Activated CD4-positive, alpha-beta T cell treated with anti-CD3 and anti-CD28 coated beads, Interleukin-10, Interleukin-2, amounts not matched to agents 100 ng/mL and 50 ng/mL, durations not matched to agents 16 hours and 8 hours (primary cell): ENCODE measurements around the gene DHFR2.
"Not testable (repeated sequence)": the region's sequence is repeated elsewhere in the genome, so short reads cannot be mapped to it uniquely, and the experiment has no call there.

Source experiments
- DNase-seq: peaks from one replicate; pipeline ENCODE4 v3.0.0-alpha.2; 2020

DHFR2 gene

GRCh38 chr3:94065122-94065521 lies 2.4 kb upstream of the DHFR2 start:
- no peak for DNase-seq

- no peak for DNase-seq
These were observed 1.6 kb upstream of the DHFR2 start for GRCh38 chr3:94064243-94064860.

- peak; percentile 12 for DNase-seq
These were observed 892 bp upstream of the DHFR2 start for GRCh38 chr3:94063496-94064119.

GRCh38 chr3:94061297-94061696 lies 1.4 kb downstream of the DHFR2 start:
- DNase-seq = no peak

GRCh38 chr3:94050546-94050945 lies 12.2 kb downstream of the DHFR2 start:
- no peak for DNase-seq

GRCh38 chr3:94049267-94049666 lies 13.4 kb downstream of the DHFR2 start:
- DNase-seq = no peak

- DNase-seq = no peak
These were observed 16.2 kb downstream of the DHFR2 start for GRCh38 chr3:94046533-94046932.

- DNase-seq = not testable (repeated sequence)
These were observed 18.4 kb downstream of the DHFR2 start for GRCh38 chr3:94044100-94044936.

GRCh38 chr3:94043285-94043684 lies 19.4 kb downstream of the DHFR2 start:
- no peak for DNase-seq

GRCh38 chr3:94036909-94037507 lies 25.7 kb downstream of the DHFR2 start:
- DNase-seq = peak; percentile 29

- no peak for DNase-seq
These were observed 34.5 kb downstream of the DHFR2 start, which contains the start of gene STX19 for GRCh38 chr3:94028093-94028837. Gene STX19 (minus strand): TSS chr3:94028597. CDS start chr3:94015269, 13,328 bp downstream.

GRCh38 chr3:94026623-94027022 lies 36.1 kb downstream of the DHFR2 start:
- DNase-seq = no peak

GRCh38 chr3:94024385-94024784 lies 38.3 kb downstream of the DHFR2 start:
- DNase-seq = no peak

GRCh38 chr3:94020293-94020692 lies 42.4 kb downstream of the DHFR2 start:
- no peak for DNase-seq

GRCh38 chr3:94019659-94020058 lies 43.1 kb downstream of the DHFR2 start:
- no peak for DNase-seq

GRCh38 chr3:94015025-94015424 lies 47.7 kb downstream of the DHFR2 start:
- no peak for DNase-seq

- peak; percentile 53 for DNase-seq
These were observed 50.5 kb downstream of the DHFR2 start for GRCh38 chr3:94012185-94012584.

- peak; percentile 86 for DNase-seq
These were observed 51.4 kb downstream of the DHFR2 start for GRCh38 chr3:94011233-94011711.

GRCh38 chr3:94009608-94010007 lies 53.1 kb downstream of the DHFR2 start:
- DNase-seq = peak; percentile 21

GRCh38 chr3:94008253-94008652 lies 54.5 kb downstream of the DHFR2 start:
- no peak for DNase-seq
